GM18499 (cell line): ENCODE data around the gene SIX5.
"Not testable (repeated sequence)": the region's sequence is repeated elsewhere in the genome, so short reads cannot be mapped to it uniquely, and the experiment has no call there.

ENCODE experiments used
- ATAC-seq: cut with Tn5 transposase; IDR thresholded peaks from one replicate; pipeline ENCODE4 v1.9.1; 2021; ENCODE audit warnings: moderate number of reproducible peaks; ENCODE audit not compliant: insufficient read depth, unreplicated experiment

SIX5 gene

DNA sequence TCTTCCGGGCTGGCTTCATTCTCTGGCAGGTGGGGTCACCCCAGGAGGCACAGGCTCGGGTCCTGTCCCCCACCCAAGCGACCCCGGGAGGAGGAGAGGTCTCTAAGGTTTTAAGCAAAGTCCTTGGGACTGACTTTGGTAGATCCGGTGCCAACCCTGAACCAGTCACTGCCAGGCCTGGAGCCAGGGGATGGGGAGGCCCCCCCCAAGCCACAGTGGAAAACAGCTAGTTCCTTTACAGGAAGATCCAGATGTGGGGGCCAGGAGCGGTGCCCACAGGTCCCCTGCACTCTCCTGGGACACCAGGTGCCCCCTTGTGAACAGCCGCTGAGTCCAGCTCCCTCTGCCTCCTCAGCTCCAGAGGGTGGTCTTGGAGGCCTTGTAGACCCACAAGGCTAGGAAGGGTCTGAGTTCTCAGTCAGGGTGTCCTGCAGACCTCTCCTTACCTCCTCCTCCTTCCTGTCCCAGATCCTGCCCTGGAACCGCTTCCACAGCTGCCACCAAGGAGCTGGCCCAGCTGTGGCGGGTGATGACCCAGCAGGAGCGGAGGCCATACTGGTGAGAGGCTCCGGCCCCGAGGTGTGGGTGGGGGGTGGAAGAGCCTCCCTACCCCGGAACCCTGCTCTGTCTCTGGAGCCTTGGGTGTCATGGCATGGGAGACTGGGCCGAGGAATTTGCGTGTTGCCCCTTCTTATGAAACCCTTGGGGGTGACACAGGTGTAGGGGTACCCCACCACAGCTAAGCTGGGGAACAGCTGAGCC is 6.0 kb downstream of the SIX5 start:
- ATAC-seq: no peak

DNA sequence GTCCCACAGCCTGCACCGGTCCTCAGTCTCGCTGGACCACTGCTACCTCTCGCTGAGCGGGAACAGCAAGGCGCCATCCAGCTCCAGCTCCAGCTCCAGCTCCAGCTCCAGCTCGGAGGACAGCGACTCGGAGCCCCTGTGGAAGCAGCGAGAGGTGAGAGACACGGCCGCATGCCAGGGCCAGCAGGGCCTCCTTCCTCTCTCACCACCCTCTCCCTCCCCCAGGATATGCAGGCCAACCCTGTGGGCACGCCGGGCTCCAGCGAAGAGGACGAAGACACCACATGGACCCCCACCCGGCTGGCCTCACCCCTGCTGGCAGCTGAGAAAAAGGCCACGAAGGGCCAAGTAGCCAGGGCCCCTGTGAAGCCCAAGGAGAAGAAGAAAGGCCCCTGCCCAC is 7.3 kb downstream of the SIX5 start:
- ATAC-seq: no peak

DNA sequence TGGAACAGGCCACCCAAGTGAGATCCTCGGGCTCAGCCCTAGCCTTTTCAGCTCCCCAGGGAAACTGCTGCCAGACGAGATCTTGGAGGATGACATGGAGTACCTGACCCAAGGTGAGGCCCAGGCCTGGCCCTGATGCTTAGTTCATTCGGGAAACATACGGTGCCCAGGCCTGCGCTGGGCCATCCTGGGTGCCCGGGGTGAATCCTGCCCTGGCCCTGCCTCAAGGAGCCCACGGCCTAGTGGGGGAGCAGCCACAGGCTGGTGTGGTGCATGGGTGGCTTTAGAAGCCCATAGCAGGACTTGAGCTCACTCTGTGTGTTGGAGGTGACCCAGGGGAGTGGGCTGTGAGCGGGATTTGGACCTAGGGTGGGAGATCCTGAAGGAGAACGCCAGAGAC is 10.1 kb downstream of the SIX5 start:
- no peak for ATAC-seq

DNA sequence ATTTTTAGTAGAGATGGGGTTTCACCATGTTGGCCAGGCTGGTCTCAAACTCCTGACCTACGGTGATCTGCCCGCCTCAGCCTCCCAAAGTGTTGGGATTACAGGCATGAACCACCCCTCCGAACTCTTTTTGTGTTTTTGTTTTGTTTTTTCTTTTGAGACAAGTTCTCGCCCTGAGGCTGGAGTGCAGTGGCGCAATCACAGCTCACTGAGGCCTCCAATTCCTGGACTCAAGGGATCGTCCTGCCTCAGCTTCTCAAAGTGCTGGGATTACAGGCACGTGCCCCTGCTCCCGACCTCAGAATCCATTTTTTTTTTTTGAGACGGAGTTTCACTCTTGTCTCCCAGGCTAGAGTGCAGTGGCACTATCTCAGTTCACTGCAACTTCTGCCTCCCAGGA is 11.4 kb downstream of the SIX5 start:
- no peak for ATAC-seq

DNA sequence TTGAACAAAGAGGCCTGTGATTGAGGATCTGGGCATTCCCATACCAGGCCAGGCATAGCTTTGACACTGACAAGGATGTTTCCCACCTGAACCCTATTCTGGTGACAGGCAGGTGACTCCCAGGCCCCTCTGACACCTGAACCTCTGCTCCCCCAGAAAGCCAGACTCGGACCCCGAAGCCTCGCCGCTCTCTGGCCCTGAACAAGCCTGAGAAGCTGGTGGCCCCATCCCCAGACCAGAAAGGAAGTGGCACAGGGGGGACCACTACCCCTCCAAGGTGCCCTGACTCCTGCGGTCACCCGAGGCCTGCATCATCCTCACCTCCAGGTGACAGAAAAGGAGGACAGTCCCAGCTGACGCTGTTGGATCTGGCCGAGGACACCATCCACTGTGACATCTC is 14.7 kb downstream of the SIX5 start:
- no peak for ATAC-seq

DNA sequence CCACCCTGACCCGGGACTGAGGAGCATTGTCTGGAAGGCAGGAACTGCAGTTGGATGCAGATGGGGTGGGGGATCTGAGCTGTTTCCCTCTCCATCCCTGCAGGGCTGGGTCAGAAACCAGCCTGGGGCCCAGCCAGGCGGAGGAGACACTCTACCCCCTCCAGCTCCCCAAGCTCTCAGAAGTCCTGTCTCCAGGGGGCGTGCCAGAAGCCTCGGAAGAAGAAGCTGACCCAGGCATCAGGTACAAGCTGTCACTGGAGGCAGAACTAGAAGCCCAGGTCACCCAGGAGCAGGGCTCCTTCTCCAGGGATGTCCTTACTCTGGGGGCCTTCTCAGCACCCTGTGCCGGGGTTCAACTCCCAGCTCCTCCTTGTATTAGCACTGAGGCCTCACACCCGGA is 15.5 kb downstream of the SIX5 start:
- no peak for ATAC-seq

DNA sequence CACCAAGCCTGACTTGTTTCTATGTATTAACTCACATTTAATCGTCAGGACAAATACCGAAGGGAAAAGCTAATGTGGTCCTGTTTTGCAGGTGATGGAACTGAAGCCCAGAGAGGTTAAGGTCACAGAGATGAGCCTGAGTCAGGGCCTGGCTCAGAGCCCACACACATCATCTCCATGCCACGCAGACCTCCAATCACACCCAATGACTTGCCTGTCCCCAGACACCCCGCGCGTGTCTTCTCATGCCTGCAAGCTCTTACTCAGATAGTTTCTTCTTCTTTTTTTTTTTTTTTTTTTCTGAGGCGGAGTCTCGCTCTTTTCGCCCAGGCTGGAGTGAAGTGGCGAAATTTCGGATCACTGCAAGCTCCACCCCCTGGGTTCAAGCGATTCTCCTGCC is 16.4 kb downstream of the SIX5 start:
- ATAC-seq: no peak

DNA sequence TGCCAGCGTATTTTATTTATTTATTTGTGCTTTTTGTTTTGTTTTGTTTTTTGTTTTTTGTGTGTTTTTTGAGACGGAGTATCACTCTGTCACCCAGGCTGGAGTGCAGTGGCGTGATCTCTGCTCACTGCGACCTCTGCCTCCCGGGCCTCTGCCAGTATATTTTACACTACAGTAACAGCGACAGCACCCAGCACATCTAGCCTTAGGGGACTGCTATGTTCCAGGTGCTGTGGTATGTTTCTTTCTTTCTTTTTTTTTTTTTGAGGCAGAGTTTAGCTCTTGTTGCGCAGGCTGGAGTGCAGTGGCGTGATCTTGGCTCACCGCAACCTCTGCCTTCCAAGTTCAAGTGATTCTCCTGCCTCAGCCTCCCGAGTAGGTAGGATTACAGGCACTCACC is 17.6 kb downstream of the SIX5 start:
- ATAC-seq: not testable (repeated sequence)

DNA sequence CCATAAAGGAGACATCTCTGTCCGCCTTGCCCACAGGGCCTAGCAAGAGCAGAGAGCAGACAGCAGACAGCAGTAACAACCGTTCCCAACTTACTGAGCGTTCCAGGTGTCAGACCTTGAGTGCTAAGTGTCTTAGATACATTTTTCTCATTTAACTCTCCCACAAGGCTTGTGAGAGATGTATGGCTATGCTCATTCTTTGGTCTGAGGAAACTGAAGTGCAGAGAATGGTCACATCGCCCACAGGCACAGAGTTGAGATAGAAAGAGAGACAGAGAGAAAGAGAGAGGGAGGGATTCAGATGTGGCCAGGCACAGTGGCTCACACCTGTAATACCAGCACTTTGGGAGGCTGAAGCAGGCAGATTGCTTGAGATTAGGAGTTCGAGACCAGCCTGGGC is 21.5 kb downstream of the SIX5 start:
- ATAC-seq: no peak

DNA sequence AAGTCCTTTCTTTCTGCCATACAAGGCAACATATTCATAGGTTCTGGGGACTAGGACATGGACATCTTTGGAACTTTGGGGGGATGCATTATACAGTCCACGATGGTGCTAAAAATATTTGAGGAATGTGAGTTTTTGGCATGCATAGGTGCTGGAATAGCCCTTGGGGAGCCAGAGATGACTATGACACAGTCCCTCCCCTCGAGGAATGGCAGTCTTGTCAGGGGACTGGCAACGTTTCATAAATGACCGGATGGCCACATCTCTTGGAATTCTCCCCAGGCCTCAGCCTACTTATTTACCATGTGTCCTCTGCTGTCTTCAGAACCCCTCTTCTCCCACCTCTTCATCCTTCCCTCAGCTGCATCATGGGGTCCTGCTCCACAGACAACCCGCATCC is 22.2 kb downstream of the SIX5 start:
- ATAC-seq: no peak

DNA sequence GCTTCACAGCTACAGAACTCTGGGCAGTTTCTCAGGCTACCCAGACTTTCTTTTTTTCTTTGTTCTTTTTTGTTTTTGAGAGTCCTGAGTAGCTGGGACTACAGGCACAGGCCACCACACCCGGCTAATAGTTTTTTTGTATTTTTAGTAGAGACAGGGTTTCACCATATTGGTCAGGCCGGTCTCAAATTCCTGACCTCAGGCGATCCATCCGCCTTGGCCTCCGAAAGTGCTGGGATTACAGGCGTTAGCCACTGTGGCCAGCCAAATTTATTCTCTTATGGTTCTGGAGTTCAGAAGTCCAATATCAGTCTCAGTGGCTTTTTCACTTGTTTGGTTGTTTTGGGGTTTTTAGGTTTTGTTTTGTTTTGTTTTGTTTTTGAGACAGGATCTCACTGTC is 23.4 kb downstream of the SIX5 start:
- no peak for ATAC-seq

DNA sequence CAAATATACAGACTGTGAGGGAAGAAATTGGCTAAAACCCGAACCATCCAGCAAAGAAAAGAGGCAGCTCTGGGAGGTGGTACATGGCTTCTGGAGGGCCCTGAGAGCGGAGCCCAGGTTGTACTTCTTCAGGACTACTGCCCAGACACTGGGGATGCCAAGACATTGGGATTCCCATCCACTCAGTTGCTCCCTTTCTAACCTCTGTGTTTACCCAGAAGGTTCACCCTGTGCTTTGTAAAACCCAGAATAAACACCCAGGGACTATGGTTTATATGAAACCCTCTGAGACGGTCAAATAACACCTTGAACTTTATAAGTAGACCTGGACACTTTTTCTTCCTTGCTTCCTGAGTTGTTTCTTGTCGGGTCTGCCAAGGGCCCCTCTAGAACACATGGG is 26.1 kb downstream of the SIX5 start:
- ATAC-seq: no peak

DNA sequence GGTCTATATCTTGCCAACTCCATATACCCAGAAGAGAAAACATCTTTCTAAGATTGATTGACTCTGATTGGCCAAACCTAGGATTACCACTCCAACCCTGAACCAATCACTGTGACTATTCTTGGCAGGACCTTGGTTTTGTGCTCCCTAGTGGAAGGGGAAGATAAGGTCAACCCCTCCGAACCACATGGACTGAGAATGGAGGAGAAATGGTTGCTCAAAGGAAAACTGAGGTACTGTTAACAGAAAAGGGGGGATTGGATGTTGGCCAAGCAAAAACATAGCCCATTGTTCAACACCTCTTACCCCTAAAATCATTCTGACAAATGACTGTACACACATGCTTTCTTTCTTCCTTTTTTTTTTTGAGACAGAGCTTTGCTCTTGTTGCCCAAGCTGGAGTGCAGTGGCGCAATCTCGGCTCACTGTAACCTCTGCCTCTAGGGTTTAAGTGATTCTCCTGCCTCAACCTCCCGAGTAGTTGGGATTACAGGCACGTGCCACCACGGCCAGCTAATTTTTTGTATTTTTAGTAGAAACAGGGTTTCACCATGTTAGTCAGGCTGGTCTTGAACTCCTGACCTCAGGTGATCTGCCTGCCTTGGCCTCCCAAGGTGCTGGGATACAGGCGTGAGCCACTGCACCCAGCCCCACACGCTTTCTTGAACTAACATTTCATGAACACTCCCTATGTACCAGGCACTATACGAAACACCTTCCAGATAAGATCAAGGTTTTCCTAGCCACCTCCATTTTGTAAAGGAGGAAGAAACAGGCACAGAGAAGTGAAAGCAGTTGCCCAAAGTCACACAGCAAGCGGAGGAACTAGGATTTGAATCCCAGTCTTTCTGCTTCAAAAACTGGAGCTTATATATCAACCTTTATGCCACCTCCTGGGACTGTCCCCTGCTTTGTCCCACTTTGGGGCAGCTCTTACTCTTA is 29.3 kb downstream of the SIX5 start:
- ATAC-seq: no peak

DNA sequence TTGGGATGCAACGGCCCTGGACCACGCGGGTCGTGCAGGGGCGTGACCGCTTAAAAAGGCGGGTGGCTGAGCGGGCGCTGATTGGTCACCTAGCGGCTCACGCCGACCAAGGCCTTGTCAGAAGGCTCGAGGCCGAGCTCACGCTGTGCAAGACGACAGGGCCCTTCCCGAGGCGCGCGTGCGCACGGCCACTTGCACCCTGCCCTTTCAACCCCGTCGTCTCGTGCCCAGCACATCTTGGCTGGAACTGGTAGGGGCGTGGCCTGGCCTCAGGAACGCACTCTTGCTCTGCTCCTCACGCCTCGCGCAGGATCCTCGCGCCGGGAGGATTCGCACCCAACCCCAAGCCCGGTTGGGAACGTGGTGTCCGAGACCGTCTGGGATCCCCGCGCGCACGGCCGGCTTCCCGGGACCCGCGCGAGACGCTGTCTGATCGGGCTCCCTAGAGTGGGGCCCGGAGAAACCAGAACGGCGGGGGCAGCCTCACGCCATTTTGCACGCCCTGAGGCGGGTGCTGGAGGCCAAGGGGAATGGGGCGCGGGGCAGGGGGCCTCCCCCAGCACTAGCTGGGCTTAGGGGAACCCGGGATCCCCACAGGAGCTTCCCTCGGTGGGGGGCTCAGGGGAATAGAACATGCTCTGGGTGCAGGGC is 35.8 kb downstream of the SIX5 start, which contains the start of gene MEIOSIN:
MEIOSIN (plus strand) TSS at position 280 of the 651 bp plus-strand sequence. CDS start 1,938 bp downstream, outside the sequence.
- no peak for ATAC-seq

DNA sequence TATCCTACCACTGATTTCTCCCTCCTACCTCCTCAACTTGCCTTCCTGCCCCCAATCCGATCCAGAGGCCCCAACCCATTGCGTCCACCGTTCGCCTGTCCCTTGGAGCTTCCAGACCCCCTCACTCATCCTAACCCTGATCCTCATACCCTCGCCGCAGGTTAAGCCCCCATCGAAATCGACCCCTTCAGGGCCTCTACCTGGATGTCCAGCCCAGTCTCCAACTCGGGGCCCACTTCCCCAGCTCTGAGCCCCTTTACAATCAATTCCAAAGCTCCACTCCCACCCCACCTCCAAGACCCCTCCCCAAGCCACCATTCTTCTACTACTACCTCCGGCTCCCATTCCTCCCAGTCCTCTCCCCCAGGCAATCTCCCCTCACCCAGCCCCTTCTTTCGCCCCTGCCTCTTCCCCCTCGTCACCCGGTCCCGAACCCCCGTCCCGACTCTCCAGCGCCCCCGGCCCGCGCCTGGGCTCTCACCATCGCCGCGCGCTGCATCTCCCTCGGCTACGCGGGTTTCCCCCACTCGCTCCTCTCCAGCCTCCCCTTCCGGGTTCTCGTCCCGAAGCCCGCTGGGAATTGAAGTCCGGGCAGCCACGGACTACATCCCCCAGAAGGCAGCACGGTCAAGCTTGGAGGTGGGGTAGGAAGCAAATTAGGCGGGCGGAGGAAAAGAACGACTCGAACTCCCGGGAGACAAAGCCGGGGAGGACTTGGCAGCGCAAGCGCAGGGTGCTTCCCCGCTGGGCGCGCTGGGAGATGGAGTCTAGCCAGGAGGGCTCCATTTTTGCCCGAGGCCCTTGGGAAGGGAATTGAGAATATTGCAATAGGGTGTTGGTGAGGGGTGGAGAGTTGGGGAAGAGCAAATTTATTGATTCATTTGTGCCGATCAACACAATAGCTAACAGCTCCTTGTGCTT is 38.4 kb downstream of the SIX5 start, which contains the start of gene FBXO46:
FBXO46 (minus strand) TSS at position 529 of the 921 bp plus-strand sequence. CDS start 17,401 bp downstream, outside the sequence.
- peak; percentile 63 for ATAC-seq

DNA sequence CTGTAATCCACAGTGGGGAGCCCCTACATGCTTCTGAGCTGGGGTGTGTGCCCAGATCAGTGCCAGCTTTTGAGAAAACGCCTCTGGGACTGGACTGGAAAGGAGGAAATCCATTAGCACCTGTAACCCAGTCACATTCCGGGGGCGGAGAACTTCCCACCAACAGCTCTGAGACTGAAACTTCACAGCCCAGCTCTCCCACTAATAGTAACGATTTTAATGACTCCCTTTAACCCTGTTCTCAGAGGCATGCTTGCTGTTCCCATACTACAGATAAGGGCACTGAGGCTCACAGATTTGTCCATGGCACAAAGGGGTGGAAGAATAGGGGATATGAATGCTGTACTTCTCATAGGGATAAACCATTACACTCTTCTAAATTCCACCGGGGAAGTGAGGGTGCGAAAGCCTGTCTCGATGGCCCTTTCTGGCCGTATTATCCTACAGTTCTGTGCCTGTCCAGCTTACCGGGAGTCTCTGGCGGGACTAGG is 39.2 kb downstream of the SIX5 start:
- no peak for ATAC-seq

DNA sequence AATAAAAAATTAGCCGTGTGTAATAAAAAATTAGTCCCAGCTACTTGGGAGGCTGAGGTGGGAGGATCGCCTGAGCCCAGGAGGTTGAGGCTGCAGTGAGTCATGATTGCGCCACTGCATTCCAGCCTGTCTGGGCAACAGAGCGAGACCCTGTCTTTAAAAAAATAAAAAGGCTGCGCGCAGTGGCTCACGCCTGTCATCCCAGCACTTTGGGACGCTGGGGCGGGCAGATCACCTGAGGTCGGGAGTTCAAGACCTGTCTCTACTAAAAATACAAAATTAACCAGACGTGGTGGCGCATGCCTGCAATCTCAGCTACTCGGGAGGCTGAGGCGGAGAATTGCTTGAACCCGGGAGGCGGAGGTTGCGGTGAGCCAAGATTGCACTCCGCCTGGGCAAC is 40.4 kb downstream of the SIX5 start:
- not testable (repeated sequence) for ATAC-seq

DNA sequence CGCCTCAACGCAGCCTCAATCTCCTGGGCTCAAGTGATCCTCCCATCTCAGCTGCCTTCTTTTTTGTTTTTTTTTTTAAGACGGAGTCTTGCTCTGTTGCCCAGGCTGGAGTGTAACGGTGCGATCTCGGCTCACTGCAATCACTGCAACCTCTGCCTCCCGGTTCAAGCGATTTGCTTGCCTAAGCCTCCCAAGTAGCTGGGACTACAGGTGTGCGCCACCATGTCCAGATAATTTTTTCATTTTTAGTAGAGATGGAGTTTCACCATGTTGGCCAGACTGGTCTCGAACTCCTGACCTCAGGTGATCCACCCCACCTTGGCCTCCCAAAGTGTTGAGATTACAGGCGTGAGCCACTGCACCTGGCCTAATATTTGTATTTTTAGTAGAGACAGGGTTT is 49.0 kb downstream of the SIX5 start:
- ATAC-seq: not testable (repeated sequence)

DNA sequence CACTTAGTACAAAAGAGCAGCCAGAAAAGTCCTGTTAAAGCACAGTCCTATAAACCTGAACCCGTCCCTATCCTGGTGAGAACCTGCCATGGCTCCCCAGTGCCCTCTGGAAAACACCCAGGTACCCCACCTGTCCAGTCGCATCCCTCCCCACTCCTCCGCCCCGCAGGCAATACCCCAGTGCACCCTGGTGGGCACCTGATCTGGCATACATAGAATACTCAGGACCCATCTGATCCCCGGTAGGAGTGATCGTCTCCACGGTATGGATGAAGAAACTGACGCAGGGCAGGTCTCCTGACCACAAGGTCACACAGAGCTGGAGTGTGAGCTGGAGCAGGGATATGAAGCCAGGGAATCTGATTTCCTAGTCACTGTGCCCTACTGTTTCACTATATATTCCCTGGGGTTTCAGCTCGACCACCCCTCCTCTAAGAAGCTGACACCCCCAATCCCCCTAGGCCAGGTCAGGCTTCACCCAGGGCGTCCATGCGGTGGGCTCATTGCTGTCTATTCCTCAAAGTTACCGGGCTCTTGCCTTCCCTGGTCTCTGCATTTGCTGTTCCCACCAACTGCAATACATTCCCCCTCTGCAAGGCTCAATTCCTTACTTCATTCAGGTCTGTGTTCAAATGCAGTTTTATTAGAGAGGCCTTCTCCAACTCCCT is 50.9 kb downstream of the SIX5 start:
- ATAC-seq: no peak
